8988T (cell line): ENCODE measurements around the gene FSTL4.

Experiments
- DNase-seq: peaks from one replicate; pipeline ENCODE4 v3.0.0; 2011

Gene FSTL4

GRCh38 chr5:133423618-133424282 is 188.6 kb downstream of the FSTL4 start:
- peak; percentile 82 for DNase-seq

GRCh38 chr5:133423011-133423617 is 189.2 kb downstream of the FSTL4 start:
- no peak for DNase-seq

- no peak for DNase-seq
Measured at GRCh38 chr5:133421806-133422205, 190.5 kb downstream of the FSTL4 start.

- DNase-seq = peak; percentile 53
Measured at GRCh38 chr5:133421394-133421793, 190.9 kb downstream of the FSTL4 start.

GRCh38 chr5:133420440-133421301 is 191.7 kb downstream of the FSTL4 start:
- DNase-seq = no peak

GRCh38 chr5:133415906-133416305 is 196.4 kb downstream of the FSTL4 start:
- DNase-seq = no peak

- DNase-seq = no peak
Measured at GRCh38 chr5:133415506-133415905, 196.8 kb downstream of the FSTL4 start.

GRCh38 chr5:133412661-133413060 is 199.7 kb downstream of the FSTL4 start:
- no peak for DNase-seq

- no peak for DNase-seq
Measured at GRCh38 chr5:133410335-133410828, 202.0 kb downstream of the FSTL4 start.

GRCh38 chr5:133409210-133409674 is 203.1 kb downstream of the FSTL4 start:
- DNase-seq = no peak

GRCh38 chr5:133408322-133408721 is 204.0 kb downstream of the FSTL4 start:
- no peak for DNase-seq

GRCh38 chr5:133406977-133407632 is 205.2 kb downstream of the FSTL4 start:
- no peak for DNase-seq

GRCh38 chr5:133406208-133406976 is 205.9 kb downstream of the FSTL4 start:
- no peak for DNase-seq

GRCh38 chr5:133405275-133406034 is 206.9 kb downstream of the FSTL4 start:
- no peak for DNase-seq

GRCh38 chr5:133404724-133405123 is 207.6 kb downstream of the FSTL4 start:
- DNase-seq = no peak

- no peak for DNase-seq
Measured at GRCh38 chr5:133403741-133404364, 208.5 kb downstream of the FSTL4 start.

- no peak for DNase-seq
Measured at GRCh38 chr5:133402775-133403174, 209.6 kb downstream of the FSTL4 start.

- DNase-seq = no peak
Measured at GRCh38 chr5:133401731-133402347, 210.5 kb downstream of the FSTL4 start.

GRCh38 chr5:133400831-133401351 is 211.4 kb downstream of the FSTL4 start:
- no peak for DNase-seq

- no peak for DNase-seq
Measured at GRCh38 chr5:133400120-133400519, 212.2 kb downstream of the FSTL4 start.
